ENCODE measurements around the gene OTOP2. TPM values are rescaled to one million over a fixed set of nuclear protein-coding genes. Genes with fewer than 3 reads are reported as not detected.
"Not testable (repeated sequence)": the region's sequence is repeated elsewhere in the genome, so short reads cannot be mapped to it uniquely, and the experiment has no call there.

The OTOP2 gene
- total and polyA plus RNA-seq, 2 donors from 2014 or later = not detected

DNA sequence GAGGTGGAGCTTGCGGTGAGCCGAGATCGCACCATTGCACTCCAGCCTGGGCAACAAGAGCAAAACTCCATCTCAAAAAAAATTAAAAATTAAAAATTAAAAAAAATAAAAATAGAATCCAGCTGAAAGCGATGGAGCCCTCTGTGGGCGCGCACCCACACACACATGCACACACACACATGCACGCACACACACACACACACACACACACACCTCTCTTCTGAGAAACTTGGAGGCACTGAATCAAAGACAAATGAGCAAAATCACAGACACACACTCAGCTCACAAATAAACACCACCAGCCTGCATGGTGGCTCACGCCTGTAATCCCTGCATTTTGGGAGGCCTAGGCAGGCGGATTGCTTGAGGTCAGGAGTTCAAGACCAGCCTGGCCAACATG, 21.0 kb upstream of the OTOP2 start:
- Histone ChIP-seq H3K4me3 (ENCODE audit: low read length in 3 of 3) (no peak overlapping the region), H3K36me3 (ENCODE audit: control insufficient read depth in 2 of 3, insufficient read depth in 3 of 3, low read length in 3 of 3) (no peaks in the 10 kb centered on the region), H3K27me3 (ENCODE audit: control insufficient read depth, insufficient read depth, low read length) (no peaks in the 10 kb centered on the region), H3K9me3 (ENCODE audit: control insufficient read depth in 2 of 3, insufficient read depth in 1 of 3, low read length in 3 of 3) (no peaks in the 10 kb centered on the region), H3K27ac (ENCODE audit: low read depth in 2 of 2, low read length in 2 of 2) (no peak overlapping the region), H3K4me1 (ENCODE audit: control insufficient read depth in 2 of 3, insufficient read depth in 2 of 3, low read depth in 1 of 3, low read length in 3 of 3) (no peaks in the 10 kb centered on the region), H3K9ac (ENCODE audit: low read length in 3 of 3) (no peak overlapping the region)
- intact Hi-C loops (cut with DNase I) = no loop called here
- FAIRE-seq = no peak
- TF ChIP-seq, protein P1, sequence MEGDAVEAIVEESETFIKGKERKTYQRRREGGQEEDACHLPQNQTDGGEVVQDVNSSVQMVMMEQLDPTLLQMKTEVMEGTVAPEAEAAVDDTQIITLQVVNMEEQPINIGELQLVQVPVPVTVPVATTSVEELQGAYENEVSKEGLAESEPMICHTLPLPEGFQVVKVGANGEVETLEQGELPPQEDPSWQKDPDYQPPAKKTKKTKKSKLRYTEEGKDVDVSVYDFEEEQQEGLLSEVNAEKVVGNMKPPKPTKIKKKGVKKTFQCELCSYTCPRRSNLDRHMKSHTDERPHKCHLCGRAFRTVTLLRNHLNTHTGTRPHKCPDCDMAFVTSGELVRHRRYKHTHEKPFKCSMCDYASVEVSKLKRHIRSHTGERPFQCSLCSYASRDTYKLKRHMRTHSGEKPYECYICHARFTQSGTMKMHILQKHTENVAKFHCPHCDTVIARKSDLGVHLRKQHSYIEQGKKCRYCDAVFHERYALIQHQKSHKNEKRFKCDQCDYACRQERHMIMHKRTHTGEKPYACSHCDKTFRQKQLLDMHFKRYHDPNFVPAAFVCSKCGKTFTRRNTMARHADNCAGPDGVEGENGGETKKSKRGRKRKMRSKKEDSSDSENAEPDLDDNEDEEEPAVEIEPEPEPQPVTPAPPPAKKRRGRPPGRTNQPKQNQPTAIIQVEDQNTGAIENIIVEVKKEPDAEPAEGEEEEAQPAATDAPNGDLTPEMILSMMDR (IDR thresholded peaks at IDR 0.05; ENCODE audit: borderline replicate concordance, extremely low read depth, insufficient read depth) = no peak
- DNase-seq = no peak

DNA sequence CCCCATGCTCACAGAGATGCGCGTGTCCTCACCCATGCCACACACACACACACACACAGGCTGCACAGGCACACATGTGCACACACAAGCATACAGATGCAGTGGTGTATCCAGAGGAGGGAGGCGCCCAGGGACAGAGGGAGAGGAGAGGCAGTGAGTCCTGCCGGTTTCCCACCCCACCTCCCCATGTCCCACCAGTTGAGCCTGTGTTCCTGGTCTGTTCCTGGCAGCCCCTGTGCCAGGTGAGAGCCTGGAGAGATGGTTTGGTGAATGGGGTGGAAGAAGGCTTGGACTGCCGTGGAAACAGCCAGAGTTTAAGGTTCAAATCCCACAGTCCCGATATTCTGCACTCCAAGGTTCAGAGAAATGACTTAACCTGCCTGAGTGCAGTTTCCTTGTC, 20.4 kb upstream of the OTOP2 start:
- Histone ChIP-seq H3K4me3 (ENCODE audit: low read length in 3 of 3) (no peak overlapping the region), H3K9ac (ENCODE audit: low read length in 3 of 3) (no peak overlapping the region), H3K36me3 (ENCODE audit: control insufficient read depth in 2 of 3, insufficient read depth in 3 of 3, low read length in 3 of 3) (no peaks in the 10 kb centered on the region), H3K27ac (ENCODE audit: low read depth in 2 of 2, low read length in 2 of 2) (no peak overlapping the region), H3K27me3 (ENCODE audit: control insufficient read depth, insufficient read depth, low read length) (no peaks in the 10 kb centered on the region), H3K9me3 (ENCODE audit: control insufficient read depth in 2 of 3, insufficient read depth in 1 of 3, low read length in 3 of 3) (no peaks in the 10 kb centered on the region), H3K4me1 (ENCODE audit: control insufficient read depth in 2 of 3, insufficient read depth in 2 of 3, low read depth in 1 of 3, low read length in 3 of 3) (no peaks in the 10 kb centered on the region)
- intact Hi-C loops (cut with DNase I) = no loop called here
- TF ChIP-seq, protein P1 (IDR thresholded peaks at IDR 0.05; ENCODE audit: borderline replicate concordance, extremely low read depth, insufficient read depth) = no peak
- DNase-seq = no peak
- FAIRE-seq = no peak

DNA sequence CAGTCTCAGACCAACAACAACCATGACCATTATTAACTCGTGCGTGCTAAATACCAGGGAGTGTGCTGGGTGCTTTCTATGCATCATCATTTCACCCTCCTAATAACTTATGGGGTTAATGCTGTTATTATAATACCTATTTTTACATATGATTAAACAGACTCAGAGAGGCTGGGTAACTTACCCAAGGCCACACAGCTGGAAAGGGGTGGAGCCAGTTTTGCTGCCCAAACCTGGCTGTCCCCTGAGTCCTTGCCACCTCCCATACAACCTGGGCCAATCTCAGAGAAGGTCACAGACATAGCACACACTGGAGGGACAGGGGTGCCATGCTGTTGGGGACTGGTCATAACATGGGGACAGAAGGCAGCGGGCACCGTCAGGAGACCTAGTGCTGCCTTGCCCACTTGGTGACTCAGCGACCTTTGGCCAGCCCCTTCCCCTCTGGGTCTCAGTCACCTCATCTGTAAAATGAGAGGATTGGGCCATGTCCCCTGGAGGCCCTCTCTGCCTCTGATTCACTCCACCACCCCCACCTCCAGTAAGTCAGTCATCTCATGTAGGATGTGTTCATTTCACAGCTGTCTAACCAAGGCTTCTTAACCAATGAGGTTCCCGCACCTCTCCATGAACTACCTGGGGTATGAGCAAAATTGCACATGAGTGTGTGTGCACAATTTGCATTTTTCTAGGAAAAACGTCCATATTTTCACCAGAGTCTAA, 19.2 kb upstream of the OTOP2 start:
- H3K9me3 ChIP-seq (ENCODE audit: control insufficient read depth in 2 of 3, insufficient read depth in 1 of 3, low read length in 3 of 3) = no peaks in the 10 kb centered on the region
- intact Hi-C loops (cut with DNase I) = no loop called here
- DNase-seq (no peak), FAIRE-seq (no peak)
- H3K36me3 ChIP-seq (ENCODE audit: control insufficient read depth in 2 of 3, insufficient read depth in 3 of 3, low read length in 3 of 3) = no peaks in the 10 kb centered on the region
- H3K27ac ChIP-seq (ENCODE audit: low read depth in 2 of 2, low read length in 2 of 2) = no peak overlapping the region
- no peak overlapping the region for H3K4me3 ChIP-seq (ENCODE audit: low read length in 3 of 3)
- H3K9ac ChIP-seq (ENCODE audit: low read length in 3 of 3) = no peak overlapping the region
- no peaks in the 10 kb centered on the region for H3K4me1 ChIP-seq (ENCODE audit: control insufficient read depth in 2 of 3, insufficient read depth in 2 of 3, low read depth in 1 of 3, low read length in 3 of 3)
- TF ChIP-seq, protein P1 (IDR thresholded peaks at IDR 0.05; ENCODE audit: borderline replicate concordance, extremely low read depth, insufficient read depth) = no peak
- no peaks in the 10 kb centered on the region for H3K27me3 ChIP-seq (ENCODE audit: control insufficient read depth, insufficient read depth, low read length)

DNA sequence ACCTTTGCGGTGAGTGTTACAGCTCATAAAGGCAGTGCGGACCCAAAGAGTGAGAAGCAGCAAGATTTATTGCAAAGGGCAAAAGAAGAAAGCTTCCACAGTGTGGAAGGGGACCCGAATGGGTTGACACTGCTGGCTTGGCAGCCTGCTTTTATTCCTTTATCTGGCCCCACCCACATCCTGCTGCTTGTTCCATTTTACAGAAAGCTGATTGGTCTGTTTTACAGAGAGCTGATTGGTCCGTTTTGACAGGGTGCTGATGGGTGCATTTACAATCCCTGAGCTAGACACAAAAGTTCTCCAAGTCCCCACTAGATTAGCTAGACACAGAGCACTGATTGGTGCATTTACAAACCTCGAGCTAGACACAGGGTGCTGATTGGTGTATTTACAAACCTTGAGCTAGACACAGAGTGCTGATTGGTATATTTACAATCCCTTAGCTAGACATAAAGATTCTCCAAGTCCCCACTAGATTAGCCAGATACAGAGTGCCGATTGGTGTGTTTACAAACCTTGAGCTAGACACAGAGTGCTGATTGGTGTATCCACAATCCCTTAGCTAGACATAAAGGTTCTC, 17.8 kb upstream of the OTOP2 start:
- H3K4me3 ChIP-seq (ENCODE audit: low read length in 3 of 3); H3K27me3 ChIP-seq (ENCODE audit: control insufficient read depth, insufficient read depth, low read length); H3K9ac ChIP-seq (ENCODE audit: low read length in 3 of 3); DNase-seq; H3K36me3 ChIP-seq (ENCODE audit: control insufficient read depth in 2 of 3, insufficient read depth in 3 of 3, low read length in 3 of 3); H3K4me1 ChIP-seq (ENCODE audit: control insufficient read depth in 2 of 3, insufficient read depth in 2 of 3, low read depth in 1 of 3, low read length in 3 of 3); H3K27ac ChIP-seq (ENCODE audit: low read depth in 2 of 2, low read length in 2 of 2); FAIRE-seq; H3K9me3 ChIP-seq (ENCODE audit: control insufficient read depth in 2 of 3, insufficient read depth in 1 of 3, low read length in 3 of 3); intact Hi-C loops (cut with DNase I): not testable (repeated sequence)

Measured in kidney (tissue), 14 donors.